Fibroblast of mammary gland (primary cell): ENCODE data around the gene CRELD1.

ENCODE experiments used
- DNase-seq: peaks from one replicate; pipeline ENCODE4 v3.0.0-alpha.2; 2010; ENCODE audit warnings: low read depth
- H3K4me3 ChIP-seq: 2 replicates; pipeline ENCODE4 v1.5.1; 2011; ENCODE audit warnings: low read depth, mild to moderate bottlenecking, low read length, moderate library complexity; ENCODE audit not compliant: control insufficient read depth
- CTCF ChIP-seq: conservative IDR thresholded peaks from 2 replicates; pipeline ENCODE4 v1.5.1; 2011; ENCODE audit warnings: low read depth, low read length, inconsistent platforms; ENCODE audit not compliant: control insufficient read depth, insufficient read depth

The CRELD1 gene

GRCh38 chr3:9949626-9950025 is 16.0 kb downstream of the CRELD1 start:
- H3K4me3 ChIP-seq = no peak overlapping the region
- TF ChIP-seq CTCF = no peak
- no peak for DNase-seq

- no peak overlapping the region for H3K4me3 ChIP-seq
- DNase-seq = no peak
- TF ChIP-seq CTCF = no peak
These were observed 17.5 kb downstream of the CRELD1 start for GRCh38 chr3:9951126-9951525.

- no peak for DNase-seq
- no peak for TF ChIP-seq CTCF
- H3K4me3 ChIP-seq = peak overlapping the region; percentile 55
These were observed 17.9 kb downstream of the CRELD1 start for GRCh38 chr3:9951598-9951961.

- peak within 1 kb of the TSS; percentile 55 for H3K4me3 ChIP-seq
- peak; percentile 35 for DNase-seq
- no peak for TF ChIP-seq CTCF
These were observed 18.6 kb downstream of the CRELD1 start, which contains the start of gene PRRT3 for GRCh38 chr3:9951962-9952805. Gene PRRT3, minus strand, starts transcription at chr3:9952408. Its CDS starts 2,293 bp downstream, at chr3:9950115.

- no peak for TF ChIP-seq CTCF
- no peak overlapping the region for H3K4me3 ChIP-seq
- DNase-seq = no peak
These were observed 21.5 kb downstream of the CRELD1 start for GRCh38 chr3:9955067-9955502.

- TF ChIP-seq CTCF = no peak
- no peak overlapping the region for H3K4me3 ChIP-seq
- DNase-seq = no peak
These were observed 22.1 kb downstream of the CRELD1 start for GRCh38 chr3:9955611-9956352.
